Transverse colon (tissue), 4 donors: ENCODE results near the gene ARHGAP40. TPM values are rescaled to one million over a fixed set of nuclear protein-coding genes. Genes with fewer than 3 reads are reported as not detected.
A peak's percentile ranks its signal among the peaks of the same experiment; 100 is the strongest.

Experiments used
- DNase-seq: peaks from one replicate; pipeline ENCODE4 v3.0.0-alpha.2; 2019
- H3K27ac ChIP-seq, 4 donors: fragments of 200-600 bp; sonication (generic); 2 replicates each; pipeline ENCODE4 v1.5.1; 2016 to 2018; ENCODE audit warnings: inconsistent platforms in 4 of 4
- H3K27me3 ChIP-seq: fragments of 200-600 bp; sonication (generic); 2 replicates; pipeline ENCODE4 v1.5.1; 2017; ENCODE audit warnings: inconsistent platforms
- H3K36me3 ChIP-seq, 4 donors: fragments of 200-600 bp; sonication (generic); 2 replicates each; pipeline ENCODE4 v1.5.1; 2017 to 2019; ENCODE audit warnings: inconsistent platforms in 4 of 4
- H3K4me1 ChIP-seq, 4 donors: fragments of 200-600 bp; sonication (generic); 2 replicates each; pipeline ENCODE4 v1.5.1; 2017 to 2020; ENCODE audit warnings: inconsistent platforms in 4 of 4
- H3K4me3 ChIP-seq, 4 donors: fragments of 200-600 bp; sonication (generic); 1 replicate in 1 of 4; 2 replicates in 3 of 4; pipeline versions ENCODE4 v1.5.1 to v1.6.1; 2017 to 2019; ENCODE audit warnings: inconsistent platforms in 4 of 4
- H3K9me3 ChIP-seq, 2 donors: fragments of 200-600 bp; sonication (generic); 2 replicates each; pipeline ENCODE4 v1.5.1; 2017 to 2019; ENCODE audit warnings: inconsistent platforms in 2 of 2
- EP300 ChIP-seq: sonication (generic); formaldehyde crosslinking; IDR thresholded peaks from one replicate; pipeline ENCODE4 v1.6.1; 2017; ENCODE audit warnings: antibody characterized with exemption, low read depth
- POLR2A ChIP-seq: fragments of 450-650 bp; IDR thresholded peaks from one replicate; pipeline ENCODE4 v1.6.1; 2016; ENCODE audit warnings: antibody characterized with exemption, mild to moderate bottlenecking, moderate library complexity
- POLR2AphosphoS5 ChIP-seq, 3 donors: sonication (generic); formaldehyde crosslinking; IDR thresholded peaks; one replicate each; pipeline ENCODE4 v1.6.1; 2016; ENCODE audit warnings: antibody characterized with exemption in 3 of 3
- WGBS, 2 donors: methylation state at CpG; one replicate each; pipeline ENCODE4 v1.1.5; 2018; ENCODE audit warnings: low coverage in 1 of 2; 5-methylcytosine and 5-hydroxymethylcytosine counted together
- in situ Hi-C, 4 donors: fragments of 200-750 bp; cut with MboI; loops; one replicate each; pipeline versions ENCODE4 v1.15.0 to v1.15.1; 2017; ENCODE audit warnings: low sequenced_read_pairs in 3 of 4, low pct_ligation_motif_present in 1 of 4, low pct_unique_long_range_greater_than_20kb in 1 of 4
- intact Hi-C: fragments of 100-400 bp; cut with DNase I; formaldehyde crosslinking; loops from one replicate; pipeline ENCODE4 v1.15.1; 2023; ENCODE audit warnings: low total_unique reads
- total RNA-seq, 4 donors: library from RNA; depleted of rRNA; stranded (reverse); fragments of >200 nt; gene quantifications; one replicate each; pipeline ENCODE4 v1.1.0, GENCODE V29; 2016
- TF ChIP-seq, protein P1 (sequence below), 5 experiments: fragments of 200-600 bp in 3 of 5; fragments of 450-650 bp in 2 of 5; sonication (generic) in 3 of 5; IDR thresholded peaks; 1 replicate in 2 of 5; 2 replicates in 3 of 5; pipeline ENCODE4 v1.5.1; 2016 to 2017; ENCODE audit warnings: antibody characterized with exemption in 5 of 5, inconsistent platforms in 3 of 5, mild to moderate bottlenecking in 2 of 5, moderate library complexity in 1 of 5

ARHGAP40 gene
- total RNA-seq, 4 donors from 2014 or later, result not detected

DNA sequence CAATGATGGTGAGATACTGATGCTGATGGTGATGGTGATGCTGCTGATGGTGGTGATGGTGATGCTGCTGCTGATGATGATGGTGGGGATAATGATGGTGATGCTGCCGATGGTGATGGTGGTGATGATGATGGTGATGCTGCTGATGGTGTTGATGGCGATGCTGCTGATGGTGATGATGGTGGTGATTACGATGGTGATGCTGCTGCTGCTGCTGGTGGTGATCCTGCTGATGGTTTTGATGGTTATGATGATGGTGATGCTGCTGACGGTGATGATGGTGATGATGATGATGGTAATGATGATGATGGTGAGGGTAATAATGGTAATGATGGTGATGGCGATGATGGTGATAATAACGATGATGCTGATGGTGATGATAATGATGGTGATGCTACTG is 50.0 kb downstream of the ARHGAP40 start:
- H3K27me3 ChIP-seq, result peaks cover 54% of the 10 kb centered on the region
- WGBS, 2 donors, result 84 to 90% methylated on average over 4 to 6 of the region's 6 CpGs
- H3K4me3 ChIP-seq, result no peak overlapping the region
- H3K4me1 ChIP-seq, result peaks cover 0 to under 1% (median 0%) of the 10 kb centered on the region in 4 donors
- intact Hi-C loops, result no loop called here
- TF ChIP-seq POLR2AphosphoS5 (IDR thresholded peaks at IDR 0.05) (no peak), POLR2A (no peak), EP300 (no peak)
- TF ChIP-seq, protein P1, sequence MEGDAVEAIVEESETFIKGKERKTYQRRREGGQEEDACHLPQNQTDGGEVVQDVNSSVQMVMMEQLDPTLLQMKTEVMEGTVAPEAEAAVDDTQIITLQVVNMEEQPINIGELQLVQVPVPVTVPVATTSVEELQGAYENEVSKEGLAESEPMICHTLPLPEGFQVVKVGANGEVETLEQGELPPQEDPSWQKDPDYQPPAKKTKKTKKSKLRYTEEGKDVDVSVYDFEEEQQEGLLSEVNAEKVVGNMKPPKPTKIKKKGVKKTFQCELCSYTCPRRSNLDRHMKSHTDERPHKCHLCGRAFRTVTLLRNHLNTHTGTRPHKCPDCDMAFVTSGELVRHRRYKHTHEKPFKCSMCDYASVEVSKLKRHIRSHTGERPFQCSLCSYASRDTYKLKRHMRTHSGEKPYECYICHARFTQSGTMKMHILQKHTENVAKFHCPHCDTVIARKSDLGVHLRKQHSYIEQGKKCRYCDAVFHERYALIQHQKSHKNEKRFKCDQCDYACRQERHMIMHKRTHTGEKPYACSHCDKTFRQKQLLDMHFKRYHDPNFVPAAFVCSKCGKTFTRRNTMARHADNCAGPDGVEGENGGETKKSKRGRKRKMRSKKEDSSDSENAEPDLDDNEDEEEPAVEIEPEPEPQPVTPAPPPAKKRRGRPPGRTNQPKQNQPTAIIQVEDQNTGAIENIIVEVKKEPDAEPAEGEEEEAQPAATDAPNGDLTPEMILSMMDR (IDR thresholded peaks at IDR 0.05), result no peak
- in situ Hi-C loops, result no loop called here
- H3K27ac ChIP-seq, result no peak overlapping the region
- DNase-seq, result no peak
- H3K9me3 ChIP-seq, result no peaks in the 10 kb centered on the region
- H3K36me3 ChIP-seq, result no peaks in the 10 kb centered on the region

DNA sequence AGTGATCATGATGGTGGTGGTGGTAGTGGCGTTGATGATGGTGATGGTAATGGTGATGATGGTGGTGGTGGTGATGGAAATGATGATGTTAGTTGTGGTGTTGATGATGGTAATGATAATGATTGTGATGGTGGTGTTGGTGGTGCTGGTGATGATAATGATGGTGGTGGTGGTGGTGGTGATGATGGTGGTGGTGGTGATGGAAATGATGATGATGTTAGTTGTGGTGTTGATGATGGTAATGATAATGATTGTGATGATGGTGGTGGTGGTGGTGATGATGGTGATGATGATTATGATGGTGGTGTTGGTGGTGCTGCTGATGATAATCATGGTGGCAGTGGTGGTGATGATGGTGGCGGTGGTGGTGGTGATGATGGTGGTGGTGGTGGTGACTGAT is 51.4 kb downstream of the ARHGAP40 start:
- Histone ChIP-seq H3K27me3 (peaks cover 51% of the 10 kb centered on the region), H3K4me3 (no peak overlapping the region), H3K9me3 (no peaks in the 10 kb centered on the region), H3K36me3 (no peaks in the 10 kb centered on the region), H3K4me1 (no peaks in the 10 kb centered on the region), H3K27ac (no peak overlapping the region)
- intact Hi-C loops (no loop called here), in situ Hi-C loops (no loop called here)
- TF ChIP-seq POLR2AphosphoS5 (IDR thresholded peaks at IDR 0.05), result no peak
- no peak for TF ChIP-seq EP300
- TF ChIP-seq, protein P1 (IDR thresholded peaks at IDR 0.05), result no peak
- no peak for TF ChIP-seq POLR2A
- DNase-seq, result no peak
- WGBS, 2 donors, result 79 to 90% methylated on average over 2 of the region's 2 CpGs

- H3K27ac ChIP-seq, result no peak overlapping the region
- H3K4me3 ChIP-seq, result no peak overlapping the region
- H3K4me1 ChIP-seq, result no peaks in the 10 kb centered on the region
- intact Hi-C loops (no loop called here), in situ Hi-C loops (no loop called here)
- peaks cover 35% of the 10 kb centered on the region for H3K27me3 ChIP-seq
- WGBS, 2 donors, result 71 to 80% methylated on average over 2 to 5 of the region's 5 CpGs
- H3K9me3 ChIP-seq, result no peaks in the 10 kb centered on the region
- DNase-seq, result no peak
- H3K36me3 ChIP-seq, result no peaks in the 10 kb centered on the region
- TF ChIP-seq EP300 (no peak), POLR2AphosphoS5 (IDR thresholded peaks at IDR 0.05) (no peak), POLR2A (no peak)
- TF ChIP-seq, protein P1 (IDR thresholded peaks at IDR 0.05), result no peak
Observed at GRCh38 chr20:38657390-38657789, 55.8 kb downstream of the ARHGAP40 start.

DNA sequence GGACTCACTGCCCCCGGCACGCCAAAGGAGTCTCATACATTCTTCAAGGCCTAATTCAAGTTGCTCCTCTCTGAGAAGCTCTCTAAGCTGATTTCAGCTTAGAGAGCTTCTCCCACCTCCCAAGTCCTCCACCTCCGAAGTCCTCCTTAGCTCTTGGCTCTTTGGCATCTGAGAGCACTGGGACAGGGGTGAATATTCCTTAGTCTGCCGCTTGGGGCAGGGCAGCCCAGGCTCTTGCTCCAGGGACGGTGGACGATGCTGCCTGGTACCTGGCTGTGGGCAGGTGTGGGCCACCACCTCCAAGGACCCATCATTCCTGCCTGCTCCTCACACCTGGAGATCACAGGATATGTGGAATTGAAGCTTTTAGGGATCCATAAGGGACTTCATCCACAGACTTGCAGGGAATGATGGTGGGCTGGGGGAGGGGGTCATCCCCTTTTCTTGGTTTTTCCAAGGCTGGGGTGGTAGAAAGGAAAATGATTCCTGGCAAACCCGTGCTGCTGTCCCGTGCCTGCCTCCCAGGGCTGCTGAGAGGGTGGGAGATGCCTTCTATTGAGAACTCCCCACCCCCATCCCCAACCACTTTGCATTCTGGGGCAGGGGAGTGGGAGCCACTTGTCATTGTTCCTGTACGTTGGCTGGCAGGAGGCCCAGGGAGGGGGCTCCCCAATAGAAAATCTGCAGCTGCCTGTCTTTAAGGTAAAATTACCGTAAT is 57.4 kb downstream of the ARHGAP40 start:
- in situ Hi-C loops, result no loop called here
- no peak overlapping the region for H3K4me3 ChIP-seq
- H3K9me3 ChIP-seq, result no peaks in the 10 kb centered on the region
- no peaks in the 10 kb centered on the region for H3K36me3 ChIP-seq
- intact Hi-C loops, result no loop called here
- no peaks in the 10 kb centered on the region for H3K4me1 ChIP-seq
- peaks cover 48% of the 10 kb centered on the region for H3K27me3 ChIP-seq
- no peak overlapping the region for H3K27ac ChIP-seq
- TF ChIP-seq, protein P1 (IDR thresholded peaks at IDR 0.05), result peak; percentile 32 to 52 (median 49)
- no peak for TF ChIP-seq POLR2AphosphoS5 (IDR thresholded peaks at IDR 0.05)
- WGBS, 2 donors, result 19 to 25% methylated on average over 3 to 10 of the region's 10 CpGs
- DNase-seq, result no peak
